ENCODE results near the gene ATXN3.

Gene ATXN3

GRCh38 chr14:92033906-92034687, 72.3 kb downstream of the ATXN3 start:
- TF ChIP-seq POLR2A (IDR thresholded peaks at IDR 0.05; ENCODE audit: low read depth, low read length) = no peak
- TF ChIP-seq POLR2AphosphoS5 (IDR thresholded peaks at IDR 0.05; ENCODE audit: low read depth, low read length) = no peak
- no peak for TF ChIP-seq TAF1 (IDR thresholded peaks at IDR 0.05; ENCODE audit: borderline replicate concordance, low read depth, low read length)
- no peak for FAIRE-seq
- DNase-seq (ENCODE audit: insufficient read length) = no peak

GRCh38 chr14:92033433-92033832, 72.9 kb downstream of the ATXN3 start:
- DNase-seq (ENCODE audit: insufficient read length) = no peak
- no peak for FAIRE-seq
- TF ChIP-seq TAF1 (IDR thresholded peaks at IDR 0.05; ENCODE audit: borderline replicate concordance, low read depth, low read length) (no peak), POLR2AphosphoS5 (IDR thresholded peaks at IDR 0.05; ENCODE audit: low read depth, low read length) (no peak), POLR2A (IDR thresholded peaks at IDR 0.05; ENCODE audit: low read depth, low read length) (no peak)

GRCh38 chr14:92026548-92027190, 79.7 kb downstream of the ATXN3 start:
- TF ChIP-seq POLR2A (IDR thresholded peaks at IDR 0.05; ENCODE audit: low read depth, low read length) = no peak
- no peak for TF ChIP-seq TAF1 (IDR thresholded peaks at IDR 0.05; ENCODE audit: borderline replicate concordance, low read depth, low read length)
- no peak for TF ChIP-seq POLR2AphosphoS5 (IDR thresholded peaks at IDR 0.05; ENCODE audit: low read depth, low read length)
- DNase-seq (ENCODE audit: insufficient read length) (no peak), FAIRE-seq (no peak)

GRCh38 chr14:92022036-92022435, 84.3 kb downstream of the ATXN3 start:
- DNase-seq (ENCODE audit: insufficient read length) = no peak
- no peak for TF ChIP-seq POLR2AphosphoS5 (IDR thresholded peaks at IDR 0.05; ENCODE audit: low read depth, low read length)
- no peak for TF ChIP-seq POLR2A (IDR thresholded peaks at IDR 0.05; ENCODE audit: low read depth, low read length)
- no peak for TF ChIP-seq TAF1 (IDR thresholded peaks at IDR 0.05; ENCODE audit: borderline replicate concordance, low read depth, low read length)
- FAIRE-seq = no peak

GRCh38 chr14:92021523-92021922, 84.9 kb downstream of the ATXN3 start:
- FAIRE-seq (no peak), DNase-seq (ENCODE audit: insufficient read length) (no peak)
- TF ChIP-seq TAF1 (IDR thresholded peaks at IDR 0.05; ENCODE audit: borderline replicate concordance, low read depth, low read length) = no peak
- no peak for TF ChIP-seq POLR2AphosphoS5 (IDR thresholded peaks at IDR 0.05; ENCODE audit: low read depth, low read length)
- TF ChIP-seq POLR2A (IDR thresholded peaks at IDR 0.05; ENCODE audit: low read depth, low read length) = no peak

GRCh38 chr14:92014040-92014439, 92.3 kb downstream of the ATXN3 start:
- no peak for TF ChIP-seq TAF1 (IDR thresholded peaks at IDR 0.05; ENCODE audit: borderline replicate concordance, low read depth, low read length)
- TF ChIP-seq POLR2A (IDR thresholded peaks at IDR 0.05; ENCODE audit: low read depth, low read length) = no peak
- no peak for TF ChIP-seq POLR2AphosphoS5 (IDR thresholded peaks at IDR 0.05; ENCODE audit: low read depth, low read length)
- FAIRE-seq (no peak), DNase-seq (ENCODE audit: insufficient read length) (no peak)

GRCh38 chr14:92012121-92012748, 94.1 kb downstream of the ATXN3 start:
- no peak for TF ChIP-seq POLR2A (IDR thresholded peaks at IDR 0.05; ENCODE audit: low read depth, low read length)
- TF ChIP-seq TAF1 (IDR thresholded peaks at IDR 0.05; ENCODE audit: borderline replicate concordance, low read depth, low read length) = no peak
- no peak for TF ChIP-seq POLR2AphosphoS5 (IDR thresholded peaks at IDR 0.05; ENCODE audit: low read depth, low read length)
- DNase-seq (ENCODE audit: insufficient read length) (no peak), FAIRE-seq (no peak)

GRCh38 chr14:92010644-92011043, 95.7 kb downstream of the ATXN3 start:
- DNase-seq (ENCODE audit: insufficient read length) = no peak
- TF ChIP-seq TAF1 (IDR thresholded peaks at IDR 0.05; ENCODE audit: borderline replicate concordance, low read depth, low read length) (no peak), POLR2AphosphoS5 (IDR thresholded peaks at IDR 0.05; ENCODE audit: low read depth, low read length) (no peak), POLR2A (IDR thresholded peaks at IDR 0.05; ENCODE audit: low read depth, low read length) (no peak)
- FAIRE-seq = no peak

GRCh38 chr14:92009604-92010003, 96.8 kb downstream of the ATXN3 start:
- TF ChIP-seq POLR2A (IDR thresholded peaks at IDR 0.05; ENCODE audit: low read depth, low read length) = no peak
- no peak for TF ChIP-seq TAF1 (IDR thresholded peaks at IDR 0.05; ENCODE audit: borderline replicate concordance, low read depth, low read length)
- TF ChIP-seq POLR2AphosphoS5 (IDR thresholded peaks at IDR 0.05; ENCODE audit: low read depth, low read length) = no peak
- FAIRE-seq = no peak
- DNase-seq (ENCODE audit: insufficient read length) = no peak

Measured in GM12892 (cell line).